K562 (cell line): ENCODE data around the gene MTG1. TPM values are rescaled to one million over a fixed set of nuclear protein-coding genes. Genes with fewer than 3 reads are reported as not detected.

ENCODE experiments used
- MGA ChIP-seq: fragments of 450-650 bp; IDR thresholded peaks from 2 replicates; pipeline ENCODE4 v1.6.1; 2016; ENCODE audit warnings: mild to moderate bottlenecking, moderate library complexity
- NR2F6 ChIP-seq: fragments of 450-650 bp; formaldehyde crosslinking; IDR thresholded peaks from 2 replicates; pipeline ENCODE4 v1.4.0; 2020; ENCODE audit warnings: mild to moderate bottlenecking
- RAD21 ChIP-seq, 2 experiments: fragments of 250-450 bp in 1 of 2; fragments of 450-650 bp in 1 of 2; sonication (Bioruptor Pico) in 1 of 2; formaldehyde crosslinking in 1 of 2; IDR thresholded peaks in 1 of 2; conservative IDR thresholded peaks in 1 of 2; 2 replicates each; pipeline versions ENCODE4 v1.4.0 to v1.8.0; 2020 to 2022; ENCODE audit warnings: mild to moderate bottlenecking in 2 of 2, moderate library complexity in 1 of 2
- SIN3B ChIP-seq: fragments of 450-650 bp; IDR thresholded peaks from 2 replicates; pipeline ENCODE4 v1.6.1; 2017; ENCODE audit warnings: low read depth, mild to moderate bottlenecking, moderate library complexity
- TCF7L2 ChIP-seq: fragments of 150-350 bp; IDR thresholded peaks from 2 replicates; pipeline ENCODE4 v1.6.1; 2016; ENCODE audit warnings: low read depth, mild to moderate bottlenecking, low read length, moderate library complexity
- ZNF318 ChIP-seq, 2 experiments: fragments of 450-650 bp; IDR thresholded peaks; 2 replicates each; pipeline ENCODE4 v1.6.1; 2016; ENCODE audit warnings: mild to moderate bottlenecking in 2 of 2, borderline replicate concordance in 1 of 2, low read depth in 1 of 2, moderate library complexity in 1 of 2
- polyA plus RNA-seq, 8 experiments: library from polyadenylated mRNA; depleted of rRNA in 4 of 8; stranded (reverse) in 5 of 8; unstranded in 3 of 8; fragments of >200 nt; fragmentation: Nextera tagmentation in 2 of 8; fragmentation: Illumina TruSeq in 1 of 8; extraction: Ambion mirVana in 2 of 8; extraction: Trizol in 1 of 8; gene quantifications; 2 replicates each; pipeline versions ENCODE4 v1.2.1 to v1.2.3, GENCODE V29; 2011 to 2014; ENCODE audit warnings: inconsistent platforms in 1 of 8, missing spikeins in 1 of 8
- total RNA-seq, 7 experiments: library from RNA; depleted of rRNA in 6 of 7; stranded (reverse); fragments of >200 nt in 6 of 7; fragmentation: Illumina TruSeq in 2 of 7; extraction: Trizol in 2 of 7; gene quantifications; 2 replicates each; pipeline versions ENCODE4 v1.2.1 to v1.2.3, GENCODE V29; 2011 to 2021; ENCODE audit warnings: low replicate concordance in 1 of 7

MTG1 gene
- total and polyA plus RNA-seq, 9 of the 15 experiments (the other 6 are each of a cell fraction or from before 2014, with no cell fraction given): 2.8 to 28.2 (median 15.4) TPM

GRCh38 chr10:133357285-133358161 lies 36.4 kb upstream of the MTG1 start, which contains the start of gene FUOM (continued):
- TF ChIP-seq MGA: peak; percentile 83
- no peak for TF ChIP-seq NR2F6 (CRISPR knock-in tag)
- TF ChIP-seq SIN3B: no peak
- TF ChIP-seq ZNF318 (IDR thresholded peaks at IDR 0.05; ENCODE audit: borderline replicate concordance in 1 of 2, low read depth in 1 of 2): no peak
- TF ChIP-seq TCF7L2: no peak
- no peak for TF ChIP-seq RAD21 (CRISPR knock-in tag; conservative IDR thresholded peaks at IDR 0.05 in 1 of 2, IDR thresholded peaks at IDR 0.05 in 1 of 2)
